HG02884 (cell line): Measurements from ENCODE around the gene MGST2.

Source experiments
- ATAC-seq: cut with Tn5 transposase; IDR thresholded peaks from one replicate; pipeline ENCODE4 v1.9.1; 2021; ENCODE audit warnings: mild to moderate bottlenecking, moderate library complexity; ENCODE audit not compliant: unreplicated experiment

The MGST2 gene

GRCh38 chr4:139669335-139669734, 3.7 kb downstream of the MGST2 start:
- no peak for ATAC-seq

- ATAC-seq, result no peak
Observed at GRCh38 chr4:139669890-139670289, 4.3 kb downstream of the MGST2 start.

DNA sequence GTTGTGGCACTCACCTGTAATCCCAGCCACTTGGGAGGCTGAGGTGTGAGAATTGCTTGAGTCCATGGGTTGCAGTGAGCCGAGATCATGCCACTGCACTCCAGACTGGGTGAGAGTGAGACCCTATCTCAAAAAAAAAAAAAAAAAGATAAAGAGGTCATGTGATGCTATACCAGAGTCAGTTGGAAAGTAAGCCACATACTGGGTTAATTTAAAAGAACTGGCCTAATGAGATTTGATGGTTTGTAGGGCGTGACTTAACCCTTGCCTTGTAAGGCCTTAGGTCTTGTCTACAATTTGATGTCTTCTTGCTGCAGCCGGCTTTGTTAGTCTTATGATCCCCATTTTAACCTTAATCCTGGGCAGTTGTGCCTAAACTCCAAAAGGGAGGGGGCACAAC, 5.2 kb downstream of the MGST2 start:
- no peak for ATAC-seq

DNA sequence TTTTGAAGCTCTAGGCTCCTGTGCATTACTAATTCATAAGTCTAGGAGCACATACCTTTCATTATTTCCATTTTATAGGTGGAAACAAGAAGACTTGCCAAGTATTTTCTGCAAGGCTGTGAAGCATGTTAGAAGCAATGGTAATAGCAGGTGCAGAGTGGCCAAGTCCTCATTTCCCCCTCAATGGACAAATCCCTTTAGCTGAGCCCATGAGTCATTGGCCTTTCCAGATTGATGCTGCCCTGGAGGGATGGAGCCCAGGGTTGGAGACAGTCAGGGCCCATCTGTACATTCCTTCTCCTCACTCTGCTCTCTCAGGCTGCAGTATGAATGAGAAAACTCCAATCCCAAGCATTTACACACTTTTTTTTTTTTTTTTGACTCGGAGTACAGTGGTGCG, 6.6 kb downstream of the MGST2 start:
- no peak for ATAC-seq

GRCh38 chr4:139672732-139673131, 7.1 kb downstream of the MGST2 start:
- ATAC-seq, result no peak

DNA sequence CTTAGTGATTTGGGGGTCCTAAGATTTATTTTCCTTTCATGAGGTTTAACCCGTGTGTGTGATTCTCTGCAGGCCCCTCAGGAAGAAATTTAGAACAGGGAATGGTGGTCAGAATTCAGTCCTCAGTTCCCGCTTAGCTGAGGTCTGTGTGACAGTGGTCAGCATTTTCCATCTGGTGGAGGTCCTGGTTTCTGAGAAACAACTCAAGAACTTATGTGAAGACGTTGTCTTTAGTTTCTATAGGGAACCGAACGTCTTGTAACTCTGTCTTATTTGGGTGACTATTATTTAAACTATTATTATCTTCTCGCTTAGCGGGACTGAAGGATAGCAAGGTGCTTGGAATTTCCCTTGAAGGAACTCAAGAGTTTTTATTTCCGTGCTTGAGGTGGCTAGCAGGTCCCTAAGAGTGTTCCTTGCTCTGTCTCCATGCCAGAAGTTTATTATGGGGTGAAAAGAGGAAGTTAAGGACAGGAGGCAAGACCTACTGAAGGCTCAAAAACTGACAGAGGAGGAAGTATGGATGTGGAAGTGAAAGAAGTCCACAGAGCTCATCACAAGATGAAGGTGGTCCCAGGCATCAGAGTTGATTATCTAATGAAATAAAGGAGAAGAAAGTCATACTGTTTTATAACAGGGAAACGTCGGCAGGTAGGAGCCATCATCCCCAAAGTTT, 9.4 kb downstream of the MGST2 start:
- peak; percentile 68 for ATAC-seq

DNA sequence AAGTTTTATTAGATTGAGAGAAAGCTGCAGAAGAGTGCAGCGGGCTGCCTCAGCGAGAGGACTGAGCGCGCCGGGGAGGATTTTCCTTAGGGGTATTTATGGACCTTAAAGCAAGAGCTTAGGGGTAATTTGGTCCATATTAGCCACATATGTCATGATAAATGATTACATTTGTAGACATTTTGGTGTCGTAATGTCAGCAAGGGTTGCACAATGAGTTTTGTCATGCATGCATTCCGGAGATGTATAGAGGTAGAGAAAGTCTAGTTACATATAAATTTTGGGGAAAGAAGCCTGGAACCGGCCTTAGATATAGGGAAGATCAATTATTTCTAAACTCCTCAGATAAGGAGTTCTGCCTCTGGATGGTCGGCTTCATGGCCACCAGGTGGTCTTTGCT, 10.0 kb downstream of the MGST2 start:
- no peak for ATAC-seq

GRCh38 chr4:139676365-139676764, 10.7 kb downstream of the MGST2 start:
- no peak for ATAC-seq

- ATAC-seq, result no peak
Observed at GRCh38 chr4:139676913-139677585, 11.4 kb downstream of the MGST2 start.

- no peak for ATAC-seq
Observed at GRCh38 chr4:139682309-139682708, 16.7 kb downstream of the MGST2 start.

- ATAC-seq, result no peak
Observed at GRCh38 chr4:139682741-139683151, 17.1 kb downstream of the MGST2 start.

DNA sequence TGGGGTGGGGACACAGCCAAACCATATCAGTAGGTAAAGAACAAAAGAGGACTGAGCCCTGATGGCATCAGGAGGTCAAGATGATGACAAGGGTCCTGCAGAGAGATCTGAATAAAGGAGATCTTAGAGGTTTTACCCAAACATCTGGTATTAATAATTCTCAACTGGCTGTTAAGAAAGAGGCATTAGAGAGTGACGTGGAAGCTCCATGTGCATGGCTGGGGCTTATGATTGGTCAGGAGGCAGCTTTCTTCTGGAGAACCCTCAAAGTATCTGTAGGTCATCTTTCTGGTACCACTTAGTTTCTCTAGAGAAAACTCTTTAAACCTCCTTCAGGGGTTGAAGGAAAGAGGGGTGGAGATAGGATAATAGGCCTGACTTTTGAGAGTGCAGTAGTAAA, 18.7 kb downstream of the MGST2 start:
- ATAC-seq, result no peak

GRCh38 chr4:139685180-139685579, 19.6 kb downstream of the MGST2 start:
- ATAC-seq, result no peak

- no peak for ATAC-seq
Observed at GRCh38 chr4:139686130-139686529, 20.5 kb downstream of the MGST2 start.

DNA sequence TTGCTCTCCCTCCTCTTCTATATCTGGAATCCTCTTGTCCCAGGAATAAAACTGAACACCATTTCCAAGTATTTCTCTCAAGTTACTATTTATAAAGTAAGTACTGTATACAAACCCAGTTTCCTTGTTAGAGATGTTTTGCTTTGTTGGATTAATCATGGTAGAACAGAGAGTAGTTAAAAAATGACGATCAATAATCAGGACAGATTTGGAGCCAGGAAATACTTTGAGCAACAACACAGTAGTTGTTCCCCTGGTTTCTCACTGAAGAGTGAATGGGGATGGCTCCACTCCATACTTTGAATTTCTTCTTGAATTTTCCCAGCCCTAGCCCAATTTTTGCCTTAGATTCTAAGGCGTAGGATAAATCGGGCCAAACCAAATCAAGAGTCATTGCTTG, 21.4 kb downstream of the MGST2 start:
- no peak for ATAC-seq

GRCh38 chr4:139689093-139689722, 23.6 kb downstream of the MGST2 start:
- ATAC-seq, result no peak

DNA sequence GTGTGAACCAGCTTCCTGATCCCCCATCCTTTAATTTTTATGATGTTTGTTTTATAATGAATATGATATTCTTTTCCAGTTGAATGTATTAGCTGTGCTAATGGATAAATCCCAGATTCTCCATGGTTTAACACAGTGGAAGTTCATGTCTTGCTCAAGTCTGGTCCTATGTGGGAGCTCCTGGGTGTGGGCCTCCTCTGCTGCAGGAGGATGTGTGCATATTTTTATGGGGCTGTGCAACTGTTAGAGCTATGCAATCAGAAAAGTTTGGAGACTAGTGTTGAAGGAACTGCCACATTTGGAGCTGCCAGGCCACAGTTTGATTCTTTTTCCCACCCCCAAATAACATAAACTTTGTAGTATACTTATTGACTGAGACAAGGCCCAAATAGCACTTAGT, 24.8 kb downstream of the MGST2 start:
- no peak for ATAC-seq

GRCh38 chr4:139692309-139693012, 26.8 kb downstream of the MGST2 start:
- no peak for ATAC-seq

GRCh38 chr4:139694522-139695107, 29.0 kb downstream of the MGST2 start:
- ATAC-seq, result no peak

- no peak for ATAC-seq
Observed at GRCh38 chr4:139696491-139696890, 30.9 kb downstream of the MGST2 start.
